ENCODE data around the gene NHLRC1. TPM values are rescaled to one million over a fixed set of nuclear protein-coding genes. Genes with fewer than 3 reads are reported as not detected.

NHLRC1 gene
- total RNA-seq, 1 donor from 2014 or later = 0.17 TPM

- H3K36me3 Mint-ChIP-seq (ENCODE audit: unreplicated experiment) = no peaks in the 10 kb centered on the region
- no peak overlapping the region for H3K27ac Mint-ChIP-seq (ENCODE audit: unreplicated experiment)
- DNase-seq = no peak
- TF ChIP-seq CTCF (IDR thresholded peaks at IDR 0.05; ENCODE audit: partially characterized antibody, unreplicated experiment) = no peak
- no peak overlapping the region for H3K4me3 Mint-ChIP-seq (ENCODE audit: unreplicated experiment)
- H3K4me1 Mint-ChIP-seq (ENCODE audit: low read depth, unreplicated experiment) = peaks cover 7% of the 10 kb centered on the region
- H3K27me3 Mint-ChIP-seq (ENCODE audit: unreplicated experiment) = peaks cover 2% of the 10 kb centered on the region
- peaks cover 2% of the 10 kb centered on the region for H3K9me3 Mint-ChIP-seq (ENCODE audit: unreplicated experiment)
Measured at GRCh38 chr6:18115356-18115755, 7.1 kb downstream of the NHLRC1 start.

- no peak overlapping the region for H3K4me3 Mint-ChIP-seq (ENCODE audit: unreplicated experiment)
Measured at GRCh38 chr6:18110162-18110561, 12.3 kb downstream of the NHLRC1 start.

GRCh38 chr6:18107061-18107460 is 15.4 kb downstream of the NHLRC1 start:
- H3K27me3 Mint-ChIP-seq (ENCODE audit: unreplicated experiment) = no peaks in the 10 kb centered on the region
- H3K27ac Mint-ChIP-seq (ENCODE audit: unreplicated experiment) = no peak overlapping the region
- H3K4me3 Mint-ChIP-seq (ENCODE audit: unreplicated experiment) = no peak overlapping the region
- DNase-seq = no peak
- H3K4me1 Mint-ChIP-seq (ENCODE audit: low read depth, unreplicated experiment) = no peaks in the 10 kb centered on the region
- no peak for TF ChIP-seq CTCF (IDR thresholded peaks at IDR 0.05; ENCODE audit: partially characterized antibody, unreplicated experiment)
- peaks cover 2% of the 10 kb centered on the region for H3K9me3 Mint-ChIP-seq (ENCODE audit: unreplicated experiment)
- no peaks in the 10 kb centered on the region for H3K36me3 Mint-ChIP-seq (ENCODE audit: unreplicated experiment)

More at GRCh38 chr6:18110162-18110561, 12.3 kb downstream of the NHLRC1 start:
- no peak for DNase-seq
- Mint-ChIP-seq H3K27ac (ENCODE audit: unreplicated experiment) (no peak overlapping the region), H3K9me3 (ENCODE audit: unreplicated experiment) (peaks cover 2% of the 10 kb centered on the region), H3K36me3 (ENCODE audit: unreplicated experiment) (no peaks in the 10 kb centered on the region), H3K27me3 (ENCODE audit: unreplicated experiment) (no peaks in the 10 kb centered on the region), H3K4me1 (ENCODE audit: low read depth, unreplicated experiment) (no peaks in the 10 kb centered on the region)
- TF ChIP-seq CTCF (IDR thresholded peaks at IDR 0.05; ENCODE audit: partially characterized antibody, unreplicated experiment) = no peak

- Mint-ChIP-seq H3K9me3 (ENCODE audit: unreplicated experiment) (peaks cover 4% of the 10 kb centered on the region), H3K4me1 (ENCODE audit: low read depth, unreplicated experiment) (no peaks in the 10 kb centered on the region), H3K36me3 (ENCODE audit: unreplicated experiment) (peaks cover under 1% of the 10 kb centered on the region), H3K27ac (ENCODE audit: unreplicated experiment) (no peak overlapping the region), H3K27me3 (ENCODE audit: unreplicated experiment) (peaks cover under 1% of the 10 kb centered on the region), H3K4me3 (ENCODE audit: unreplicated experiment) (no peak overlapping the region)
- DNase-seq = no peak
- TF ChIP-seq CTCF (IDR thresholded peaks at IDR 0.05; ENCODE audit: partially characterized antibody, unreplicated experiment) = no peak
Measured at GRCh38 chr6:18102783-18103509, 19.5 kb downstream of the NHLRC1 start.

- peaks cover 3% of the 10 kb centered on the region for H3K27me3 Mint-ChIP-seq (ENCODE audit: unreplicated experiment)
Measured at GRCh38 chr6:18101873-18102272, 20.6 kb downstream of the NHLRC1 start.

More at GRCh38 chr6:18101873-18102272, 20.6 kb downstream of the NHLRC1 start:
- DNase-seq = no peak
- H3K4me3 Mint-ChIP-seq (ENCODE audit: unreplicated experiment) = no peak overlapping the region
- TF ChIP-seq CTCF (IDR thresholded peaks at IDR 0.05; ENCODE audit: partially characterized antibody, unreplicated experiment) = no peak
- H3K27ac Mint-ChIP-seq (ENCODE audit: unreplicated experiment) = no peak overlapping the region
- H3K36me3 Mint-ChIP-seq (ENCODE audit: unreplicated experiment) = peaks cover 6% of the 10 kb centered on the region
- no peaks in the 10 kb centered on the region for H3K4me1 Mint-ChIP-seq (ENCODE audit: low read depth, unreplicated experiment)
- H3K9me3 Mint-ChIP-seq (ENCODE audit: unreplicated experiment) = peaks cover 2% of the 10 kb centered on the region

All from glutamatergic neuron (in vitro differentiated cells).